Measurements from ENCODE around the gene OIT3. TPM values are rescaled to one million over a fixed set of nuclear protein-coding genes. Genes with fewer than 3 reads are reported as not detected.

OIT3 gene
- total RNA-seq = not detected

DNA sequence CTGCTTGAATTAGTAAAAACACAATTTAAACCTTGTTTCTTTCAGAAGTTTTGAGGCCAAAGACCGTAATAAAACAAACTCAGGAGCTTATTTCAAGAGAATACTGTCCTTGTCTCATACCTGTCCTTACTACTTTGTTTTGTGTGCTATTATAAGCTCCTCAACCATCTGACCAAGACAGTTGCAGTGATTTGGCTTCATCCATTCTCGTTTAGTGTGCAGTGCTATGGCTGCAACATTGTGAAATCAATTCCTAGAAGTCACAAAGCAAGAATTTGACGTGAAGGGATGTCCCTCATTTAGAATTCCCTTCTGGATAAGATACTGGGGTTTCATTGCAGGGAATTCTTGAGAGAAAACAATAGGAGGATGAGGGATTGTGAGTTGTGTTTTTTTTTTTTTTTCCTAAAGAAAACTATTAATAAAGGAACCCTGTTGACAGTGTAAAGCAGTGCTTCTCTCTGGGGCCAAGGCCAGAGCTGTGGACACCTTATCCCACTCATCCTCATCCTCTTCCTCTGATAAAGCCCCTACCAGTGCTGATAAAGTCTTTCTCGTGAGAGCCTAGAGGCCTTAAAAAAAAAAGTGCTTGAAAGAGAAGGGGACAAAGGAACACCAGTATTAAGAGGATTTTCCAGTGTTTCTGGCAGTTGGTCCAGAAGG is at the start of gene OIT3:
TSS of gene OIT3 (plus strand) at position 604 of the 663 bp plus-strand sequence. CDS start 60 bp downstream, outside the sequence.
- Histone ChIP-seq H3K4me1 (no peaks in the 10 kb centered on the region), H3K27ac (replicated peaks in 1 of 4) (no peak within 1 kb of the TSS), H3K9me3 (no peaks in the 10 kb centered on the region), H3K27me3 (peaks cover 0 to 6% (median 0%) of the 10 kb centered on the region in 4 donors), H3K4me3 (no peak within 1 kb of the TSS), H3K36me3 (peaks cover 0 to 2% (median 0%) of the 10 kb centered on the region in 4 donors)
- intact Hi-C loops (cut with DNase I) = no loop called here
- 75% methylated on average over 4 of the region's 4 CpGs for WGBS
- TF ChIP-seq POLR2AphosphoS5 (IDR thresholded peaks at IDR 0.05) (no peak), POLR2A (IDR thresholded peaks at IDR 0.05; ENCODE audit: low read depth) (no peak), EP300 (IDR thresholded peaks at IDR 0.05) (no peak)
- TF ChIP-seq, protein P1, sequence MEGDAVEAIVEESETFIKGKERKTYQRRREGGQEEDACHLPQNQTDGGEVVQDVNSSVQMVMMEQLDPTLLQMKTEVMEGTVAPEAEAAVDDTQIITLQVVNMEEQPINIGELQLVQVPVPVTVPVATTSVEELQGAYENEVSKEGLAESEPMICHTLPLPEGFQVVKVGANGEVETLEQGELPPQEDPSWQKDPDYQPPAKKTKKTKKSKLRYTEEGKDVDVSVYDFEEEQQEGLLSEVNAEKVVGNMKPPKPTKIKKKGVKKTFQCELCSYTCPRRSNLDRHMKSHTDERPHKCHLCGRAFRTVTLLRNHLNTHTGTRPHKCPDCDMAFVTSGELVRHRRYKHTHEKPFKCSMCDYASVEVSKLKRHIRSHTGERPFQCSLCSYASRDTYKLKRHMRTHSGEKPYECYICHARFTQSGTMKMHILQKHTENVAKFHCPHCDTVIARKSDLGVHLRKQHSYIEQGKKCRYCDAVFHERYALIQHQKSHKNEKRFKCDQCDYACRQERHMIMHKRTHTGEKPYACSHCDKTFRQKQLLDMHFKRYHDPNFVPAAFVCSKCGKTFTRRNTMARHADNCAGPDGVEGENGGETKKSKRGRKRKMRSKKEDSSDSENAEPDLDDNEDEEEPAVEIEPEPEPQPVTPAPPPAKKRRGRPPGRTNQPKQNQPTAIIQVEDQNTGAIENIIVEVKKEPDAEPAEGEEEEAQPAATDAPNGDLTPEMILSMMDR (IDR thresholded peaks at IDR 0.05) = no peak
- no peak for DNase-seq (ENCODE audit: extremely low spot score)

DNA sequence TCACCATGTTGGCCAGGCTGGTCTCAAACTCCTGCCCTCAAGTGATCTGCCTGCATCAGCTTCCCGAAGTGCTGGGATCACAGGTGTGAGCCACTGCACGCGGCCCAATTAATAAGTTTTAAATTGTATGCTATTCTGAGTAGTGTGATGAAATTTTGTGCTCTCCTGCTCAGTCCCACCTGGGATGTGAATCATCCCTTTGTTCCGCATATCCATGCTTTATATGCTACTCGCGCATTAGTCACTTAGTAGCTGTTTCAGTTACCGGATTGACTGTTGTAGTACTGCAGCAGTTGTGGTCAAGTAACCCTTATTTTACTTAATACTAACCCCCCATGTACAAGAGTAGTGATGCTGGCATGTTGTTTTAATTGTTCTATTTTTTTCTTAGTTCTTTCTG is 47.3 kb upstream of the OIT3 start:
- WGBS = 84% methylated on average over 7 of the region's 7 CpGs
- Histone ChIP-seq H3K4me3 (no peak overlapping the region), H3K4me1 (no peaks in the 10 kb centered on the region), H3K9me3 (no peaks in the 10 kb centered on the region), H3K27me3 (no peaks in the 10 kb centered on the region), H3K36me3 (no peaks in the 10 kb centered on the region), H3K27ac (replicated peaks in 1 of 4) (no peak overlapping the region)
- DNase-seq (ENCODE audit: extremely low spot score) = no peak
- TF ChIP-seq EP300 (IDR thresholded peaks at IDR 0.05) = no peak
- TF ChIP-seq, protein P1 (IDR thresholded peaks at IDR 0.05) = no peak
- no peak for TF ChIP-seq POLR2AphosphoS5 (IDR thresholded peaks at IDR 0.05)
- TF ChIP-seq POLR2A (IDR thresholded peaks at IDR 0.05; ENCODE audit: low read depth) = no peak
- intact Hi-C loops (cut with DNase I) = no loop called here

DNA sequence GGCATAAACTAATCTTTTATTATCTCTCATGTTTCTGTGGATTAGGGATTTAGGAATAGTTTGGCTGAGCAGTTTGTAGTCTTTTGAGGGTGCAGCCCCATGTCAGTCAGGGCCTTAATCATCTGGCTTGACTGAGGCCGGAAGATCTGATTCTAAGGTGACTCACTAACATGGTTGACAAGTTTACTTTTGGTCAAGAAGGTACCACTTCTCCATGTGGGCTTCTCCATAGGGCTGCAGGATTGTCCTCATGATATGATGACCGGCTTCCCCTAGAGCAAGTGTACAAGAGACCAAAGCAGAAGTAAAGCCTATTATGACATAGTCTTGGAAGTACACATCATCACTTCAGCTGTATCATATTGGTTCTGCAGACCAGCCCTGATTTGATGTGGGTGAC is 45.9 kb upstream of the OIT3 start:
- Histone ChIP-seq H3K36me3 (no peaks in the 10 kb centered on the region), H3K4me1 (no peaks in the 10 kb centered on the region), H3K27ac (replicated peaks in 1 of 4) (no peak overlapping the region), H3K27me3 (no peaks in the 10 kb centered on the region), H3K4me3 (no peak overlapping the region), H3K9me3 (no peaks in the 10 kb centered on the region)
- TF ChIP-seq EP300 (IDR thresholded peaks at IDR 0.05) (no peak), POLR2A (IDR thresholded peaks at IDR 0.05; ENCODE audit: low read depth) (no peak), POLR2AphosphoS5 (IDR thresholded peaks at IDR 0.05) (no peak)
- TF ChIP-seq, protein P1 (IDR thresholded peaks at IDR 0.05) = no peak
- intact Hi-C loops (cut with DNase I) = no loop called here
- no peak for DNase-seq (ENCODE audit: extremely low spot score)
- WGBS = 94% methylated on average over 2 of the region's 2 CpGs

DNA sequence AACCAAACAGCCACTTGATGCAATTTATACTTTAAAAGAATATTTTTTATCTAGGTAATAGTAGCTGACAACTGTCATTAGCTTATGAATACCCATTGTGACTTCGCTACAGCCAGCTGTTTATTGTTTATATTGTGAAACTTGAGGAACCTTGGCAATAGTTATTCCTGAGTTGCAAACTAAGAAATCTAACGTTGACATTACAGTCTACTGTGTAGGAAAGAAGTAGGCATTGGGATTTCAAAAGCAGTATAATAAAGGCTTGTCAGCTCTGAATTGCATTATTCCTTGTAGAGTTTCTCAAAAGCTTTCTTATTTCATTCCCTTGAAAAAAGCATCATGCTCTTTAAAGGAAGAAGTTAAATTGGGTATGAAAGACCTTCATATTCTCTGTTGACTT is 42.7 kb upstream of the OIT3 start:
- TF ChIP-seq, protein P1 (IDR thresholded peaks at IDR 0.05) = no peak
- no peak for TF ChIP-seq POLR2AphosphoS5 (IDR thresholded peaks at IDR 0.05)
- TF ChIP-seq POLR2A (IDR thresholded peaks at IDR 0.05; ENCODE audit: low read depth) = no peak
- TF ChIP-seq EP300 (IDR thresholded peaks at IDR 0.05) = no peak
- intact Hi-C loops (cut with DNase I) = no loop called here
- H3K4me3 ChIP-seq = no peak overlapping the region
- 86% methylated on average over 2 of the region's 2 CpGs for WGBS
- H3K27me3 ChIP-seq = no peaks in the 10 kb centered on the region
- H3K36me3 ChIP-seq = no peaks in the 10 kb centered on the region
- no peak for DNase-seq (ENCODE audit: extremely low spot score)
- H3K27ac ChIP-seq (replicated peaks in 1 of 4) = no peak overlapping the region
- H3K9me3 ChIP-seq = no peaks in the 10 kb centered on the region
- no peaks in the 10 kb centered on the region for H3K4me1 ChIP-seq

DNA sequence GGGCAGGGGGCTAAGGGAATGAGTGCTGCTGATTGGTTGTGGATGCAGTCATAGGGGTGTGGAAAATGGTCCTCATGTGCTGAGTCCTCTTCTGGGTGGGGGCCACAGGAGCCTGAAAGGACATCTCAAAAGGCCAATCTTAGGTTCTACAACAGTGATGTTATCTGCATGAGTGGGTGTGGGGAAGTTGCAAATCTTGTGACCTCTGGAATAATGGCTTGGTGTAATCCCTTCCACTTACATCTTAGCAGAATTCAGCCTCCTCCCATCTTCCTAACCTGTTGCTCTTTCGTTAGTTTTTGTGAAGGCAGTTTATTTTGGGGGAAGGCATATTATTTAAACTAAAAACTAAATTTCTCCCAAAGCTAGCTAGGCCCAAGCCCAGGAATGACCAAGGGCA is 42.0 kb upstream of the OIT3 start:
- TF ChIP-seq EP300 (IDR thresholded peaks at IDR 0.05) = no peak
- intact Hi-C loops (cut with DNase I) = no loop called here

More for the DNA sequence above, 42.0 kb upstream of the OIT3 start:
- no peak overlapping the region for H3K4me3 ChIP-seq
- no peaks in the 10 kb centered on the region for H3K36me3 ChIP-seq
- no peaks in the 10 kb centered on the region for H3K4me1 ChIP-seq
- WGBS = 100% methylated on average over 1 of the region's 1 CpG
- H3K27me3 ChIP-seq = no peaks in the 10 kb centered on the region
- no peaks in the 10 kb centered on the region for H3K9me3 ChIP-seq
- no peak overlapping the region for H3K27ac ChIP-seq (replicated peaks in 1 of 4)
- DNase-seq (ENCODE audit: extremely low spot score) = no peak

Data from esophagus muscularis mucosa (tissue), 4 donors.